Heart left ventricle (tissue), 13 donors: Measurements from ENCODE around the gene CAMKMT.

Experiments
- POLR2A ChIP-seq, 2 donors: fragments of 450-650 bp; IDR thresholded peaks; one replicate each; pipeline ENCODE4 v1.6.1; 2017; ENCODE audit warnings: antibody characterized with exemption in 2 of 2, mild to moderate bottlenecking in 2 of 2, moderate library complexity in 2 of 2
- TF ChIP-seq, protein P1 (sequence below), 12 donors: fragments of 200-600 bp; sonication (generic) in 4 of 12; IDR thresholded peaks; one replicate each; pipeline versions ENCODE4 v1.5.0 to v1.8.0; 2018 to 2022; ENCODE audit warnings: antibody characterized with exemption in 12 of 12, mild to moderate bottlenecking in 5 of 12
- donor health status: ischemic (EF 13 %, LVEDD 7.1; RV severe dilation, severe dysfunction).
- donor health status: DM: no; HTN: yes; CAD: no.
- donor health status: DM: no; HTN: no; CAD: no.
- donor health status: ischemic (EF 25% LVEDD 6.9; RV normal size, moderate dysfunction).
- donor health status: ischemic (EF 25% LVEDD 5.7; RV mildly dilated, moderate dysfunction).
- donor health status: ischemic (EF 35%, LVEDD 5.7; RV mildly dilated, moderate dysfunction).
- donor health status: nonischemic (EF 11% LVEDD 7.7; RV severe dilation, severe dysfunction).
- donor health status: DM: yes; HTN: yes; CAD: no.
- donor health status: PGD.
- donor health status: ischemic (EF 29% LVEDD 5.4; RV normal size, mild dysfunction).
- donor health status: nonischemic (EF 23%, LVEDD 6.1; RV moderate dilation, normal function).

GRCh38 chr2:44347526-44347925 is 14.2 kb upstream of the CAMKMT start:
- no peak for TF ChIP-seq POLR2A (IDR thresholded peaks at IDR 0.05)
- TF ChIP-seq, protein P1, sequence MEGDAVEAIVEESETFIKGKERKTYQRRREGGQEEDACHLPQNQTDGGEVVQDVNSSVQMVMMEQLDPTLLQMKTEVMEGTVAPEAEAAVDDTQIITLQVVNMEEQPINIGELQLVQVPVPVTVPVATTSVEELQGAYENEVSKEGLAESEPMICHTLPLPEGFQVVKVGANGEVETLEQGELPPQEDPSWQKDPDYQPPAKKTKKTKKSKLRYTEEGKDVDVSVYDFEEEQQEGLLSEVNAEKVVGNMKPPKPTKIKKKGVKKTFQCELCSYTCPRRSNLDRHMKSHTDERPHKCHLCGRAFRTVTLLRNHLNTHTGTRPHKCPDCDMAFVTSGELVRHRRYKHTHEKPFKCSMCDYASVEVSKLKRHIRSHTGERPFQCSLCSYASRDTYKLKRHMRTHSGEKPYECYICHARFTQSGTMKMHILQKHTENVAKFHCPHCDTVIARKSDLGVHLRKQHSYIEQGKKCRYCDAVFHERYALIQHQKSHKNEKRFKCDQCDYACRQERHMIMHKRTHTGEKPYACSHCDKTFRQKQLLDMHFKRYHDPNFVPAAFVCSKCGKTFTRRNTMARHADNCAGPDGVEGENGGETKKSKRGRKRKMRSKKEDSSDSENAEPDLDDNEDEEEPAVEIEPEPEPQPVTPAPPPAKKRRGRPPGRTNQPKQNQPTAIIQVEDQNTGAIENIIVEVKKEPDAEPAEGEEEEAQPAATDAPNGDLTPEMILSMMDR (IDR thresholded peaks at IDR 0.05), result no peak
